HEK293 (cell line): ENCODE data around the gene PNPO.
A peak's percentile ranks its signal among the peaks of the same experiment; 100 is the strongest.

Experiments used
- CTCF ChIA-PET: fragments of 350-600 bp; formaldehyde crosslinking; extraction: SDS; loops from one replicate; lab custom pipeline; 2021; ENCODE audit warnings: antibody characterized with exemption; lab: Yijun Ruan, JAX
- POLR2A ChIA-PET: fragments of 300-600 bp; formaldehyde crosslinking; extraction: SDS; loops from one replicate; lab custom pipeline; 2020; ENCODE audit warnings: antibody characterized with exemption, inconsistent platforms; lab: Yijun Ruan, JAX
- H3K27ac ChIP-seq: fragments of 200-500 bp; sonication (Bioruptor generic); 2 replicates; pipeline ENCODE4 v1.5.1; 2014; ENCODE audit warnings: low read depth, low read length, control low read depth, inconsistent platforms; ENCODE audit errors: extremely low read depth
- H3K36me3 ChIP-seq, 2 experiments: fragments of 200-500 bp in 1 of 2; sonication (Bioruptor generic) in 1 of 2; 1 replicate in 1 of 2; 2 replicates in 1 of 2; pipeline ENCODE4 v1.5.1; 2014 to 2017; ENCODE audit warnings: inconsistent platforms in 2 of 2, low read length in 2 of 2; ENCODE audit not compliant: control insufficient read depth in 2 of 2, insufficient read depth in 1 of 2
- H3K4me1 ChIP-seq: fragments of 200-500 bp; sonication (Bioruptor generic); 2 replicates; pipeline ENCODE4 v1.5.1; 2014; ENCODE audit warnings: mild to moderate bottlenecking, low read length, inconsistent platforms; ENCODE audit not compliant: control insufficient read depth, insufficient read depth
- H3K4me3 ChIP-seq: 2 replicates; pipeline ENCODE4 v1.5.1; 2011; ENCODE audit warnings: low read depth, mild to moderate bottlenecking, control low read depth, low read length, moderate library complexity
- H3K9me3 ChIP-seq: fragments of 200-500 bp; sonication (Bioruptor generic); 2 replicates; pipeline ENCODE4 v1.5.1; 2014; ENCODE audit warnings: low read depth, low read length, inconsistent platforms; ENCODE audit not compliant: control insufficient read depth, insufficient read depth
- CTCF ChIP-seq: fragments of 450-650 bp; formaldehyde crosslinking; IDR thresholded peaks from 2 replicates; pipeline ENCODE4 v1.5.1; 2016; ENCODE audit warnings: missing biosample characterization, missing genetic modification characterization
- GLIS1 ChIP-seq: fragments of 450-650 bp; formaldehyde crosslinking; IDR thresholded peaks from 2 replicates; pipeline ENCODE4 v1.5.1; 2016; ENCODE audit warnings: missing biosample characterization, missing genetic modification characterization
- IKZF3 ChIP-seq: fragments of 450-650 bp; IDR thresholded peaks from 2 replicates; pipeline ENCODE4 v1.5.0; 2018; ENCODE audit warnings: missing biosample characterization, mild to moderate bottlenecking, missing genetic modification characterization, moderate library complexity
- MYNN ChIP-seq: fragments of 450-650 bp; formaldehyde crosslinking; IDR thresholded peaks from 2 replicates; pipeline ENCODE4 v1.5.1; 2016; ENCODE audit warnings: missing biosample characterization, missing genetic modification characterization, borderline replicate concordance
- PATZ1 ChIP-seq: fragments of 450-650 bp; formaldehyde crosslinking; IDR thresholded peaks from 2 replicates; pipeline ENCODE4 v1.5.1; 2016; ENCODE audit warnings: missing biosample characterization, missing genetic modification characterization
- RBAK ChIP-seq: fragments of 450-650 bp; formaldehyde crosslinking; IDR thresholded peaks from 2 replicates; pipeline ENCODE4 v1.5.1; 2016; ENCODE audit warnings: missing biosample characterization, missing genetic modification characterization
- SETDB1 ChIP-seq: IDR thresholded peaks from one replicate; pipeline ENCODE4 v1.6.1; 2017; ENCODE audit warnings: mild to moderate bottlenecking, low read length, moderate library complexity, mixed read lengths; ENCODE audit not compliant: insufficient read length
- ZBTB20 ChIP-seq: fragments of 450-650 bp; formaldehyde crosslinking; IDR thresholded peaks from 2 replicates; pipeline ENCODE4 v1.5.1; 2016; ENCODE audit warnings: missing biosample characterization, missing genetic modification characterization
- ZBTB49 ChIP-seq: fragments of 450-650 bp; formaldehyde crosslinking; IDR thresholded peaks from 2 replicates; pipeline ENCODE4 v1.5.1; 2016; ENCODE audit warnings: missing biosample characterization, missing genetic modification characterization, low read depth
- ZFP69B ChIP-seq: fragments of 450-650 bp; formaldehyde crosslinking; IDR thresholded peaks from 2 replicates; pipeline ENCODE4 v1.5.1; 2016; ENCODE audit warnings: missing biosample characterization, missing genetic modification characterization
- ZIC2 ChIP-seq: fragments of 450-650 bp; formaldehyde crosslinking; IDR thresholded peaks from 2 replicates; pipeline ENCODE4 v1.5.1; 2016; ENCODE audit warnings: missing biosample characterization, missing genetic modification characterization
- ZNF19 ChIP-seq: fragments of 450-650 bp; formaldehyde crosslinking; IDR thresholded peaks from 2 replicates; pipeline ENCODE4; 2016; ENCODE audit warnings: missing biosample characterization, missing genetic modification characterization, low read depth
- ZNF26 ChIP-seq: fragments of 450-650 bp; formaldehyde crosslinking; IDR thresholded peaks from 2 replicates; pipeline ENCODE4 v1.5.1; 2016; ENCODE audit warnings: missing biosample characterization, missing genetic modification characterization
- ZNF266 ChIP-seq: fragments of 450-650 bp; formaldehyde crosslinking; IDR thresholded peaks from 2 replicates; pipeline ENCODE4 v1.5.1; 2016; ENCODE audit warnings: missing biosample characterization, missing genetic modification characterization, low read depth
- ZNF341 ChIP-seq: fragments of 450-650 bp; formaldehyde crosslinking; IDR thresholded peaks from 2 replicates; pipeline ENCODE4; 2016; ENCODE audit warnings: low read depth, missing biosample characterization, missing genetic modification characterization
- ZNF423 ChIP-seq: fragments of 450-650 bp; formaldehyde crosslinking; IDR thresholded peaks from 2 replicates; pipeline ENCODE4 v1.5.1; 2016; ENCODE audit warnings: missing biosample characterization, missing genetic modification characterization
- ZNF501 ChIP-seq: fragments of 450-650 bp; formaldehyde crosslinking; IDR thresholded peaks from 2 replicates; pipeline ENCODE4 v1.5.1; 2016; ENCODE audit warnings: missing biosample characterization, missing genetic modification characterization
- ZNF658 ChIP-seq: fragments of 450-650 bp; formaldehyde crosslinking; IDR thresholded peaks from 2 replicates; pipeline ENCODE4; 2016; ENCODE audit warnings: missing biosample characterization, missing genetic modification characterization
- ZNF768 ChIP-seq: fragments of 450-650 bp; formaldehyde crosslinking; IDR thresholded peaks from 2 replicates; pipeline ENCODE4 v1.5.1; 2018; ENCODE audit warnings: missing biosample characterization, mild to moderate bottlenecking, missing genetic modification characterization
- ZNF785 ChIP-seq: fragments of 450-650 bp; formaldehyde crosslinking; IDR thresholded peaks from 2 replicates; pipeline ENCODE4 v1.5.1; 2016; ENCODE audit warnings: missing biosample characterization, missing genetic modification characterization

Gene PNPO

GRCh38 chr17:47955497-47956461 lies 14.4 kb downstream of the PNPO start (continued):
- TF ChIP-seq CTCF (no peak), ZNF423 (tag by site-specific recombination) (peak; percentile 25; the same call in 1 of the 2 replicates), ZNF266 (tag by site-specific recombination) (no peak)
- TF ChIP-seq, all 188 proteins: peak for 10

GRCh38 chr17:47956791-47957590 lies 15.6 kb downstream of the PNPO start:
- Histone ChIP-seq H3K27ac (peak overlapping the region; percentile 36; the same call in 1 of the 2 replicates), H3K9me3 (no peaks in the 10 kb centered on the region), H3K4me1 (peaks cover 28% of the 10 kb centered on the region)
- TF ChIP-seq ZNF341 (tag by site-specific recombination), result peak; percentile 34; the same call in 1 of the 2 replicates
- no peak for TF ChIP-seq ZNF658 (tag by site-specific recombination)
- TF ChIP-seq ZBTB49 (tag by site-specific recombination), result no peak
- TF ChIP-seq ZNF501 (tag by site-specific recombination), result no peak
- no peak for TF ChIP-seq MYNN
- no peak for TF ChIP-seq ZNF768
- TF ChIP-seq SETDB1, result no peak
- TF ChIP-seq PATZ1, result 0 out of 2 replicates have a peak, but pooled peaks have one; percentile 17
- no peak for TF ChIP-seq ZBTB20
- TF ChIP-seq ZIC2, result peak; percentile 89
- peak; percentile 92 for TF ChIP-seq GLIS1 (tag by site-specific recombination)
- no peak for TF ChIP-seq RBAK (tag by site-specific recombination)
- no peak for TF ChIP-seq ZNF26 (tag by site-specific recombination)
- TF ChIP-seq ZFP69B, result peak; percentile 56; the same call in 1 of the 2 replicates
- TF ChIP-seq ZNF19 (tag by site-specific recombination), result no peak
- TF ChIP-seq IKZF3 (tag by site-specific recombination), result peak; percentile 18; the same call in 1 of the 2 replicates
- TF ChIP-seq ZNF785 (tag by site-specific recombination), result no peak
- TF ChIP-seq, all 188 proteins: peak for 6
- peaks cover 0 to 14% of the 10 kb centered on the region in 2 experiments; a peak in 1 of 3 replicates for H3K36me3 ChIP-seq
- no peak overlapping the region for H3K4me3 ChIP-seq
- ChIA-PET CTCF (interaction anchor here (1.0 to 22.4 kb wide), 7 partner anchors 9 to 115 kb away, joined by 3 to 592 read pairs (median 6); partner anchors contain the start of genes CDK5RAP3 and PNPO), POLR2A (interaction anchor here (0.6 to 4.0 kb wide), 9 partner anchors 10 to 295 kb away, joined by 3 to 26 read pairs (median 3); partner anchors contain the start of genes CDK5RAP3, PNPO and SP2)
